ENCODE results near the gene GLUL.
"Not testable (repeated sequence)": the region's sequence is repeated elsewhere in the genome, so short reads cannot be mapped to it uniquely, and the experiment has no call there.

Gene GLUL

DNA sequence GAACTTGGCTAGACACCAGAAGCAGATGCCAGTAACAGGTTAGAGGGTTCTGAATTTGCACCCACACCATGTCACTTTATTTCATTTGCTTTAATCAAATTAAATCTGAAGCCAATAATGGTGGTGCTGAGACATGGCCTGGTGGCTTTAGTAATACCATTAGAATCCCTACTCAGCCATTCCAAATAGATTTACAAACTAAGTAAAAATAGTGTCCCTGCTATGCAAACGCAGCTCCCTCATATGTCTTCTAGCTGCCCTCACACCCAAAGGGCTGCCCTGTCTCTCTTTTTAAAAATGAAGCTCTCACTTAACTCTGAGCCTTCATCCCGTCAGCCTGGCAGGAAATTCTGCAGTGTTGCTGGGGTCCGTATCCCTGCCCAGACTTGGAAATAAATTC lies 21.1 kb downstream of the GLUL start:
- no peak overlapping the region for H3K4me3 ChIP-seq (ENCODE audit: low read depth, low read length)

DNA sequence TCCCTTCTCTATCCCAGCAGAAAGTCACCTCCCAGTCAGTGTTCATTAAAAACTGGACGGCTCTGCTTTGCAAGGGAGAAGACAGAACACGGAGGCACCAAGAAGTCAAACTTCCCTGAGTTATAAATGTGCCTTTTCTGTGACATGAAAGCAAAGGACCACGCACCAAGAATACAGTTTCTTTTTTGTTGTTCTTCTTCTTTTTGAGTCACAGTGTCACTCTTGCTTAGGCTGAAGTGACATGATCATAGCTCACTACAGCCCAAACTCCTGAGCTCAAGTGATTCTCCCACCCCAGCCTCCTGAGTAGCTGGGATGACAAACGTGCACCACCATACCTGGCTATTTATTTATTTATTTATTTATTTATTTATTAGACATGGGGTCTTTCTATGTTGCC lies 22.7 kb downstream of the GLUL start:
- H3K4me3 ChIP-seq (ENCODE audit: low read depth, low read length) = no peak overlapping the region

DNA sequence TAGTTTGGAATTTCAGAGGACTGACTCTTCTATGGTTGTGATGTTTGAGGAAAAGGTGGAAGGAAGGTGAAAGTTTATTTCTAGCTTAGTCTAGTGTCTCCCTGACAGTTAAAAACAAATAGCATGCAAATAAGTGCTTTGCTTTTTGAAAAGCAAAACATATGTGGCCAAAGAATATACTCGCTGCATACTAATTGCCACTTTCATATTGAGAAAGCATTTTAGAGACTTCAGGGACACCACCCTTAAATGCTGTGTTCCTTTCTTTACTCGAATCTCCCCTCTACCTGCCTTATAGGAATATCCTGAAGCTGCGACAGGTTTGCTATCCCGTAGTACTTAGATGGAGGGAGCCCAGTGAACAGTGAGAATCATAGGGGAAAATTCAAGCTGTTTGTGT lies 23.2 kb downstream of the GLUL start:
- no peak overlapping the region for H3K4me3 ChIP-seq (ENCODE audit: low read depth, low read length)

DNA sequence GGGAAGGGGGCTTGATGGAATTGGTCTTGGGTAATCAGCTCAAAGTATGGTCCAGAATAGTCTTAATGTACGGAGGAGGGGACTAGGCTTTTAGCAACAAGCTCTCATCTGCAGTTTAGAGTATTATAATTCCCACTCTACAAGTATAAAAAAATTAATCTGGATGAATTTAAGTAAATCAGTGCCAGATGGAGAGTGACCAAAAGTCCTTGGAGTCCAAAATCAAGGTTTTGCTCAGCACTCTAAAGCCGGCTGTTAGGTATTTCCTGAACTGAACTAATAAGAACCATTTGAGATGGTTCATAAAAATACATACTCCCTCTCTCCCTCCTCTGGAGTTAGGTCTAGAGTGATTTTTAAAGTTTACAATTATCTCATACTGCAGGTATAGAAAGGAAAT lies 23.7 kb downstream of the GLUL start:
- H3K4me3 ChIP-seq (ENCODE audit: low read depth, low read length) = no peak overlapping the region

DNA sequence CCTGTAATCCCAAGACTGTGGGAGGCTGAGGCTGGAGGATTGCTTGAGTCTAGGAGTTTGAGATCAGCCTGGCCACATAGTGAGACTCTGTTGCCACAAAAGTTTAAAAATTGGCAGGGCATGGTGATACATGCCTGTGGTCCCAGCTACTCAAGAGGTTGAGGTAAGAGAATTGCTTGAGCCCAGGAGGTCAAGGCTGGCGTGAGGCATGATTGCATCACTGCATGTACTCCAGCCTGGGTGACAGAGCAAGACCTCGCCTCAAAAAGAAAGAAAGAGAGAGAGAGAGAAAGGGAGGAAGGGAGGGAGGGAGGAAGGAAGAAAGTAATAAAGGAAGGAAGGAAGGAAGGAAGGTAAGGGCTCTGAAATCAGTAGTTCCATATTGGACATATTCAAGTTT lies 25.0 kb downstream of the GLUL start:
- no peak overlapping the region for H3K4me3 ChIP-seq (ENCODE audit: low read depth, low read length)

DNA sequence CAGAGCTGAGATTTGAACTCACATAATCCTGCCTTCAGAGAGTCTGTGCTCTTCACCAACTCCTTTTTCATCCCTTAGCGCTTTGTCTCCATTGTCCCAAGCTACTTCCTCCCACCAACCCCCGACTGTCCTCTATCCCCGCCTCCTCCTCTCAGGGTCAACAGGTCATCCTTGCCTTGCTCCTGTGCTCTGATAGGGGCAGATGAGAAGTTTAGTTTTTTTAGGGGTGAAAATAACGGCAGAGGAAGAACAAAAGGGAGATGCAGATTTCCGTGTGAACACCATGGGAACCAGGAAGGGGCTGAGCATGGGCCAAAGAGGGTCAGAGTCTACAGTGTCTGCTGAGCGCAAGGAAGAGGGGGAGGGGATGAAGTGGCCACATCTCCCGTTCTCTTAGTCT lies 31.9 kb downstream of the GLUL start:
- H3K4me3 ChIP-seq (ENCODE audit: low read depth, low read length) = no peak overlapping the region

DNA sequence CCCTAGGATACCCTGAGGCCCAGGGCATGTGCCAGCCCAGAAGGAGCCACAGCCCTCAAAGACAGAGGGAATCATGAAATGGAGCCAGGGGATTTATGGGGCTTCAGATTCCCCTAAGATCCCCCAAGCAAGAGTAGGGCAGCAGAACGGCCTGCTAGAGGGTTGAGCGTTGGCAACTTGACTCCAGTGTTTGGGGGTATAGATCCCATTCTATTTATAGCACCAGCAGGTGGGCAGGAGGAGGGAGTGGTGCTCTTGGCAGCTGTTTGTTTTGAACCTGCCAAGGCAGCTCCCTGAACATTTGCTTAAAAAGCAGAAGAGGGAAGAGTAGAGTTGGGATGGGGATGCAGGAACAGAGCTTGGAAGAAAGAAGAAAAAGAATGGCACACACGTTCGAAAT lies 33.7 kb downstream of the GLUL start:
- H3K4me3 ChIP-seq (ENCODE audit: low read depth, low read length) = no peak overlapping the region

DNA sequence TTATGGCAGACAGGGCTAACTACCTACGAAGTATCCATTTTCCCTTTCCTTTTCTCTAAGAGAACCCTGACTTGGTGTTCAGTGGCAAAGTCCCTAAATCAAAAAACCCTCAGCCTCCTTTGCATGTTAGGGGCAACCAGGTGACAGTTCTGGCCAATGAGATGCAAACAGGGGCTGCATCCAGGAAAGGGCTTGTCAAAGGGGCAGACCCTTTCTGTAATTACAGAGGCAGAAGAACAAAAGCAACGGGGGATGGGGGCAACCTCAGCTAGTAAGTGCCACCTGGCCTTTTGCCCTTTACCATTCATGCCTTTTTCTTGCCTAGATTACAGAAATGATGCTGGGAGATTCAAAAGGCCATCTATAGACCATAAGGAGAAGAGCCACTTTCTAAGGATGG lies 34.4 kb downstream of the GLUL start:
- H3K4me3 ChIP-seq (ENCODE audit: low read depth, low read length) = no peak overlapping the region

DNA sequence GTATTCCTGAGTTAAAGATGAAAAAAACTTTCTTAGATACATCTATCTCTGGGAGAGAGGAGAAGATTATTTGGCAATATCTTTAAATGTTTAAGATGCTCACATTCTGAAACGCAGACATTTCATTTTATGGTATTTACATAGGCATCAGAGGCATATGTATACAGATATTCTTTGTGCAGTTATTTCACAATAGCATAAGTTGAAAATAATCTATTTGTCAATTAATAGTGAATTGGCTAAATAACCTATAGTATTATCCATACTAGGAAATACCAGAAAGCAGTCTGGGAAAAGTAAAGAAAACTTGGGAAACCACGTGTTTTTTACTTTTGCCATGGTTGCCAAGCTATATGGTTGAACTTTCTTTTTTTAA lies 35.9 kb downstream of the GLUL start:
- no peak overlapping the region for H3K4me3 ChIP-seq (ENCODE audit: low read depth, low read length)

DNA sequence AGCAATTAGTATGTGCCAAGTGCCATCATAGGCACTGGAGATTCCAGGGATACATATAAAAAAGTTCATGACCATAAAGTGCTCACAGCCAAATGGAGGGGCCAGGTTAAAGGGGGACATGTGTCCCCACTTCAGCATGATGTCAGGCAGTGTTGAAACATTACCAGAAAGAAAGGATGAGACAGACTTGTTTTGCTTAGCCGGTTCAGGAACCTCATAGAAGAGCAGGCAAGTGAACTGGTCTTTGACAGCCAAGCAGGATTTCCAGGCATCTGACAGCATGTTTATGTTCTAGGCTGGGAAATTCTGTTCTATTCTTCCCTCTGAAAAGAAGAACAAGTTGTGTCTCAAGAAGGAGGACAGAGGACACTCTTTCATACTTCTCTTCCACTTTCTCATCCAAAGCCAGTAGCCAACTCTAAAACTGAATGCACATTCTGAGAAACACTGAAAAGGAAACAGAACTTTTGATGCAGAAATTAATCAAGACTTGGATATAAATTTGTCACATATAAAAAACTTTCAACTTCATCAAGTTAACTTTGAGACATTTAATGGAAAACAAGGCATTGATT lies 39.7 kb downstream of the GLUL start:
- H3K4me3 ChIP-seq (ENCODE audit: low read depth, low read length) = no peak overlapping the region

DNA sequence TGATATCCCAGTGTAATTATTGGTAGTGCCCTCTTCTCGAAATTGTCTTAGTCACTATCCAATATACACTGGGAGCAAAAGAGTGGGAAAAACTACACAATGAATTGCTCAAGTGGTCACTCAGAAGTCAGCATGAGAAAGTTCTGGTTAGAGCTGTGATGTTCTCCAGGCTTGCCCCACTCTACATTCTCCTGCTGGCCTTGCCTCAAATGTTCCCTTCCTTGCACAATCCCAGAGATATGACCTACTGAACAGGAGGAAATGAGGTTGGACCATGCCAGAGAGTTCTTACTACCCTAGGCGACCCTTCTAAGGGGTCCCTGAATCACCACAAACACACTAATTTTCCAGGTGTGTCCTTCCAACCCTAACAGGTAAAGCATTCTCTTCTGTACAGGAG lies 40.8 kb downstream of the GLUL start:
- H3K4me3 ChIP-seq (ENCODE audit: low read depth, low read length) = no peak overlapping the region

DNA sequence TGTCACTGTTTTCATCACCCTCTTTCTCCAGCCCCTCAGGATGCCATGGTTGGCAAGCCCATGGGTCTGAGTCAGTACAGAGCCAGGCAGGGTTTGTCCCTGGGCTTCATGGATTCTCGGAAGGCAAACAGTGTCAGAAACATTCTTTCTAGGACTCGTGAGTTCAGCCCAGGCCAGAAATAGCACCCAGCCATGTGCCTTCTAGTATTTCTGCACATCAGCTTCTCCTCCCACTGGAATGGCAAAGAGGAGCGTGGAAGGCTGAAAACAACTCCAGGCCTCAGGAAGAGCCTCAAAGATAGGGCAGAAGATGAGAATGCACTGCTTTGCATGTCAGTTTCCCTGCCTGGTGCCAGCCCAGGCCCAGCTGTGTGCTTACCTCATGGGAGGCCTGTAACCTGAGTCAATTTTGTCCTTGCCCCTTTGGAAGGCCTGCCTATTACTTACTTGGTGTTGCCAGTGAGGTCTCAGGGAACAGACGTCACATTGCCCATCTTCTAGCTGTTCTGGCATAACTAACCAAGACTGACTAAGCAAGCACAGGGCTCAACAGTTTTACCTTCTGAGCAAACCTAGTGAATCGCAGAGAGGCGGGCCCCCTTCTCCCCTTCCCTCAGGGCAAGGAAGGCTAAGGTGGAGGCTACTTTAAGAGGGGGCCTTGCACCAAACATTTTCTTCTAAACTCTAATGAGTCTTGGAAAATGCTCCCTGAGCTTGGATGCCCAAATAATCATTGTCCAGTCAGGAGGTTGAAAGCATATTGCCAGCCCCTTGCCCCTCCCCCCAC lies 42.4 kb downstream of the GLUL start:
- H3K4me3 ChIP-seq (ENCODE audit: low read depth, low read length) = no peak overlapping the region

DNA sequence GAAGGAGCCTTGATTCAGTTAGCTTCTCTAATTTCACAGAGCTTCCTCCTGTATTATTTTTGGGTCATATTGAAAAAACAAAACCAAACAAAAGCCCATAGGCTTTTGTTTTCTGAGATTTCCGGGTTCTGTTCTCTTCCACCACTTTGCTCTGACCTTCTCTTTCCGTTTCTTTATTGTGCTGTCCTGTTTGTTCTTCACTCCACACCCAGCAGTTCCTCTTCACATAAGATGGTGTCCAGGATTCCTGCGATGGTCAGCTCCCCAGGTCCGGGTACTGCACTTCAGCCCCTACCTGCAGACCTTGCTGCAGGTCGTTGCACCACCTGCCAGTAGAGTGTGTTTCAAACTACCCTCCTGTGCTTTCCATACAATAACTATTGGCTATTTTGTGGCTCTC lies 44.6 kb downstream of the GLUL start:
- H3K4me3 ChIP-seq (ENCODE audit: low read depth, low read length) = no peak overlapping the region

DNA sequence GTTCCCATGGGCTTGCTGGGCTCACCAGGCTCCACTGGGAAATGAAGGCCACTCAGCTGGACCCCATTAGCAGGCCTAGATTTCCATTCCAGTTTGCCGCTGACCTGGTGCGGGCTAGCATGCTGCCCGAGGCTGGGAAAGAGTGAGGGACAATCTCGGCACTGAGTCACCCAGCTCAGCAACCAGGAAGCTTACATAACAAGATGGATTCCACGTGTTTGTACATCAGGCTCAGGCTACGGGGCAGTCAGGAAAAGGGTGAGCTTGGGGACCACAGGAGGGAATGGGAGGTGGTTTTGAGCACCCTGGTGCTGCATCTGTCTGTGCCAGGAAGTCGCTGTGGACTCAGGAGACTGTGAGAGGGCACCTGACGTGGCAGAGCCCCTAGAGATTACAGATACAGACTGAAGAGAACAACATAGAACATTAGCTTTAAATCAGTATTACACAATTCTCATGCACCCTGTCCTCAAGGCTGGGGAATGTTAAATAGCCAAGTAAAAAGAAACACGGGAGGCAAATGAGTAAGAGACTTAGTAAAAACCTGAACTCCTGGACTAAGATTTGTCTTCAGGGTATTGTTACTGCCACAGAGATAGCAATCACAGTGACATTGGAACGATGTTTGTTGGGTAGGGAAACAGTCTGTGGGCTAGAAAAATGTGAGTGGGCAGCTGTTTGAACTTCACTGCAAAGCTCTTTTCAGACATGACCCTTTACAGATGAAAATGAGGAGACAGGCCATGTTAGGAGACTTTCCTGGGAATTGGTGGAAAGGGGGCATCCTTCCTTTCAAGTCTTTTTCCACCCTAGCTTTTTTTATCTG lies 51.1 kb downstream of the GLUL start:
- H3K4me3 ChIP-seq (ENCODE audit: low read depth, low read length) = no peak overlapping the region

DNA sequence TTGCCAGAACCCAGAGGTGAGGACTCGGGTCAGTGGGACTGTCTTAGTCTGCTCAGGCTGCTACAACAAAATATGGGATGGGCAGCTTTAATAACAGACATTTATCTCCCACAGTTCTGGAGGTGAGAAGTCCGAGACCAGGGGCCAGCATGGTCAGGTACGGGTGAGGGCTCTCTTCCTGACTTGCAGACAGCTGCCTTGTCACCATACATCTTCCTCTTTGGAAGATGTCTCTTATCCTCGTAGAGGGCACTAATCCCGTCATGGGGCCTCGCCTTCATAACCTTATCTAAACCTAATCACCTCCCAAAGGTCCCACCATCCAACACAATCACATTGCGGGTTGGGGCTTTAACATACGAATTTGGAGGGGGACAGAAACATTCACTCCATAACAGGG lies 51.9 kb downstream of the GLUL start:
- no peak overlapping the region for H3K4me3 ChIP-seq (ENCODE audit: low read depth, low read length)

DNA sequence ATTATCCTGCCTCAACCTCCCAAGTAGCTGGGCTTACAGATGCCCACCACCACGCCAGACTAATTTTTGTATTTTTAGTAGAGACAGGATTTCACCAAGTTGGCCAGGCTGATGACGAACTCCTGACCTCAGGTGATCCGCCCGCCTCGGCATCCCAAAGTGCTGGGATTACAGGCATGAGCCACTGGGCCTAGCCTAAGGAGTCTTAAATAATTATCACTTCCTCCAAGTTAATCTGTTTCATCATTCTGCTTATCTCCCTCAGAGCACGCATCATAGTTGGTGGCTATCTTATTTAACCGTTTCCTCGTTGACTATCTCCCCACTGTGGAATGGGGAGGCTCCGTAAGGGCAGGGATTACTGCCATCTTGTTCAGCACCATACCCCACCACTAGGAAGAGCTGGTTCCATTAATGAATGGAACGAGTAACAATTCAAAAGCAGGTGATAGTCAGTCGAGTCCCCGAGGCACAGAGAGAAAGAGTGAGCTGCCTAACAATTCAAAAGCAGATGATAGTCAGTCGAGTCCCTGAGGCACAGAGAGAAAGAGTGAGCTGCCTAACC lies 52.7 kb downstream of the GLUL start:
- H3K4me3 ChIP-seq (ENCODE audit: low read depth, low read length) = no peak overlapping the region

DNA sequence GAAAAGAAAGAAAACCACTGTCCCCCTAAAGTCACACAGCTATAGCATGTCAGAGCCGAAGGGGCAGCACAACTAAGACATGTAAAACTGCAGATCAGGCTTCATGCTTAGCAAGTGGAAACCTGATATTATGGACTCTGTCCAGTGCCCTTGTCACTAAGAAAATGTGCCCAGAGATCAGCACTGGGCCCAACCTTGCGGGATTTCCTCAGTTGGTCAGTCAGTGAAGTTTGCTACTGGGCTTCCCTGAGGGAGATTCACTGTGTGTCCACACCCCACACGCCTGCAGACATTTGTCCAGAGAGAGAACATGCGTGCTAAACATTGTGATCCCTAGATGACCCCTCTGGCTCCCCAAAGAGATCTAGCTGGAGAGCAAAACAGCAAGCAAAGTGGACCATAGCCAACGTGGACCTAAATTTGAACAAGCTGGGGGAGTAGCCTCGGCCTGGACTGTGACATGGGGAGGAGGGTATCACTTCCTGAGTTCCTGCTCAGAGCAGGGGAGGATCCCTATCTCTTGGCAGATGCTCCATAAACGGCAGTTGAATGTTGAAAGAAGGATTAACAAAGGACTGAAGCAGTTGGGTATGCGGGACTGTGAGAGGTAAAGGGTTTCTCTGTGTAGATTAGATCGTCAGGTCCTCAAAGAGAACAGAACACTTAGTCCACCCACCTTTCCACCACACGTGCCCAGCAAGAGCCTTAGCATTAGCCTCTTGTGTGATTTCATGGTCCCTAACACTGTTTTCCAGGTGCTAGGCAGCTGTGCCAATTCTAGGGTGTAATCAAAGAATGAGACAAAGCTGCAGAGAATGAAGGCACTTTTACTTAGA lies 53.6 kb downstream of the GLUL start:
- H3K4me3 ChIP-seq (ENCODE audit: low read depth, low read length) = no peak overlapping the region

DNA sequence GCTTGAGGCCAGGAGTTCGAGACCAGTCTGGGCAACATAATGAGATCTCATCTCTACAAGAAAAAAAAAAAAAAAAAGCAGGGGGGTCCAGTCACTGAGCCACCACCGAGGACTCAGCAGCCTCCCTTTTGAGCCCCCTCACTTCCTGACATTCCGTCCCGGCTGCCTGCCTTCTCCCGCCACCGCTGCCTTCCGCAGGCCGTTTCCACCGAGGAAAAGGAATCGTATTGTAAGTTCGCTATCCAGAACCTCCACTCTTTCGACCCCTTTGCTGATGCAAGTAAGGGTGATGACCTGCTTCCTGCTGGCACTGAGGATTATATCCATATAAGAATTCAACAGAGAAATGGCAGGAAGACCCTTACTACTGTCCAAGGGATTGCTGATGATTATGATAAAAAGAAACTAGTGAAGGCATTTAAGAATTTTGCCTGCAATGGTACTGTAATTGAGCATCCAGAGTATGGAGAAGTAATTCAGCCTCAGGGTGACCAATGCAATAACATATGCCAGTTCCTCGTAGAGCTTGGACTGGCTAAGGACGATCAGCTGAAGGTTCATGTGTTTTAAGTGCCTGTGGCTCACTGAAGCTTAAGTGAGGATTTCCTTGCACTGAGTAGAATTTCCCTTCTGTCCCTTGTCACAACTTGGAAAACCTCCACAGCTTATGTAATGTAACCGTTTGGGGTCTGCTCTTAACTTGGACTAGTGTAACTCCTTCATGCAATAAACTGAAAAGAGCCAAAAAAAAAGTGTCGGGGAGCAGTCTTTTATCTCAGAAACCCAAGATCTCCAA lies 55.6 kb downstream of the GLUL start:
- H3K4me3 ChIP-seq (ENCODE audit: low read depth, low read length) = no peak overlapping the region

DNA sequence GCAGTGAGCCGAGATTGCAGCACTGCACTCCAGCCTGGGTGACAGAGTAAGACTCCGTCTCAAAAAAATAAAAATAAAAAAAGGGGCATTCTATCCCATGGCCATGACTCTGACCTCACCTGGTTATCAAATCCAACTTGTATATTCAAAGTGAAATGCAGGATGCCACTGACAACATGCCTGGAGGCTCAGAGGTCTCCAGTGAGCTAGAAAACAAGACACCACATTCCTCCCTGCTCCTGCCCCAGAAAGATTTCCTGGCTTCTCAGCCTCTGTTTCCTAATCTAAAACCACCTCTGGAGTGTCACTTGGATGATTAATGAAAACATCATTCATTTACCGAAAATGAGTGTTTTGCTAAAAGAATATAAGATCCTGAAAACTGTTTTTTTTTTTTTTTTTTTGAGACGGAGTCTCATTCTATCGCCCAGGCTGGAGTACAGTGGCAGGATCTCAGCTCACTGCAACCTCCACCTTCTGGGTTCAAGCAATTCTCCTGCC lies 58.5 kb downstream of the GLUL start:
- H3K4me3 ChIP-seq (ENCODE audit: low read depth, low read length) = not testable (repeated sequence)
